A549 (cell line): ENCODE measurements around the gene SIRT7. TPM values are rescaled to one million over a fixed set of nuclear protein-coding genes. Genes with fewer than 3 reads are reported as not detected.
A peak's percentile ranks its signal among the peaks of the same experiment; 100 is the strongest.

Experiments used
- ATAC-seq, 2 experiments: fragments of 200-7000 bp in 1 of 2; fragments of >200 bp in 1 of 2; cut with Nextera tagmentation in 1 of 2; cut with Tn5 transposase in 1 of 2; 3 replicates each; pipeline versions ENCODE4 v1.8.0 to v1.9.1; 2018 to 2020; ENCODE audit warnings: mild to moderate bottlenecking in 1 of 2, moderate library complexity in 1 of 2
- CTCF ChIA-PET: fragments of 300-600 bp; sonication (Branson Sonifier 250); formaldehyde crosslinking; extraction: SDS; loops from one replicate; lab custom pipeline; 2021; ENCODE audit warnings: antibody characterized with exemption, inconsistent platforms; lab: Yijun Ruan, JAX
- POLR2A ChIA-PET: fragments of 350-600 bp; formaldehyde crosslinking; extraction: SDS; loops from one replicate; lab custom pipeline; 2021; ENCODE audit warnings: antibody characterized with exemption, inconsistent platforms; lab: Yijun Ruan, JAX
- DNase-seq, 2 experiments: peaks; one replicate each; pipeline versions ENCODE4 v3.0.0 to v3.0.0-alpha.2; 2011 to 2016; ENCODE audit warnings: low read depth in 1 of 2, low spot score in 1 of 2
- FAIRE-seq: peaks from 2 replicates; lab custom pipeline; 2011; peaks lifted over from hg19 to GRCh38; lab: Jason Lieb, UNC
- H3K27ac ChIP-seq, 2 experiments: fragments of >200 bp; sonication (Bioruptor Twin); formaldehyde crosslinking; 3 replicates each; pipeline ENCODE4 v1.5.1; 2016 to 2017
- H3K4me1 ChIP-seq: fragments of >200 bp; sonication (Bioruptor Twin); formaldehyde crosslinking; 3 replicates; pipeline ENCODE4 v1.6.1; 2016
- H3K4me2 ChIP-seq: fragments of >200 bp; sonication (Bioruptor Twin); formaldehyde crosslinking; 3 replicates; pipeline ENCODE4 v1.6.1; 2016
- H3K4me3 ChIP-seq: fragments of >200 bp; sonication (Bioruptor Twin); formaldehyde crosslinking; 3 replicates; pipeline ENCODE4 v1.5.1; 2016
- H3K9me3 ChIP-seq: fragments of >200 bp; sonication (Bioruptor Twin); formaldehyde crosslinking; 3 replicates; pipeline ENCODE4 v1.6.1; 2016
- CHD4 ChIP-seq: fragments of 200-600 bp; sonication (generic); IDR thresholded peaks from 2 replicates; pipeline ENCODE4 v1.6.1; 2016; ENCODE audit warnings: antibody characterized with exemption, mild to moderate bottlenecking, borderline replicate concordance
- CTCF ChIP-seq: fragments of >200 bp; sonication (Bioruptor Twin); formaldehyde crosslinking; IDR thresholded peaks from 3 replicates; pipeline ENCODE4 v1.5.1; 2016
- HMGXB4 ChIP-seq: fragments of 250-450 bp; sonication (Bioruptor Pico); IDR thresholded peaks from 2 replicates; pipeline ENCODE4 v1.5.0; 2021; ENCODE audit warnings: mild to moderate bottlenecking, moderate library complexity, borderline replicate concordance
- HOXB13 ChIP-seq: fragments of 250-450 bp; sonication (Bioruptor Pico); IDR thresholded peaks from 2 replicates; pipeline ENCODE4 v1.5.0; 2020; ENCODE audit warnings: low read depth, mild to moderate bottlenecking, moderate library complexity
- HOXB5 ChIP-seq: fragments of 250-450 bp; sonication (Bioruptor Pico); IDR thresholded peaks from 2 replicates; pipeline ENCODE4 v1.5.0; 2020; ENCODE audit warnings: mild to moderate bottlenecking, moderate library complexity
- JUN ChIP-seq, 2 experiments: fragments of >200 bp; sonication (Bioruptor Twin); formaldehyde crosslinking; IDR thresholded peaks; 2 replicates in 1 of 2; 3 replicates in 1 of 2; pipeline ENCODE4 v1.6.1; 2016 to 2017
- MAFK ChIP-seq: fragments of 450-650 bp; IDR thresholded peaks from 2 replicates; pipeline ENCODE4 v1.6.1; 2014; ENCODE audit not compliant: partially characterized antibody
- NR3C1 ChIP-seq: fragments of >200 bp; sonication (Bioruptor Twin); formaldehyde crosslinking; IDR thresholded peaks from 3 replicates; pipeline ENCODE4 v1.6.1; 2017
- PHF8 ChIP-seq: fragments of 200-600 bp; sonication (generic); IDR thresholded peaks from 2 replicates; pipeline ENCODE4 v1.6.1; 2016; ENCODE audit warnings: low read depth, mild to moderate bottlenecking, antibody characterized with exemption, moderate library complexity, borderline replicate concordance
- RAD21 ChIP-seq, 2 experiments: fragments of >200 bp in 1 of 2; sonication (Bioruptor Twin) in 1 of 2; formaldehyde crosslinking in 1 of 2; IDR thresholded peaks in 1 of 2; conservative IDR thresholded peaks in 1 of 2; 2 replicates in 1 of 2; 3 replicates in 1 of 2; pipeline ENCODE4 v1.6.1; 2012 to 2018; ENCODE audit warnings: inconsistent platforms in 1 of 2
- RNF2 ChIP-seq: fragments of 200-600 bp; sonication (generic); IDR thresholded peaks from 2 replicates; pipeline ENCODE4 v1.6.1; 2016; ENCODE audit warnings: low read depth, mild to moderate bottlenecking, antibody characterized with exemption, moderate library complexity, borderline replicate concordance
- SMC3 ChIP-seq: fragments of >200 bp; sonication (Bioruptor Twin); formaldehyde crosslinking; IDR thresholded peaks from 3 replicates; pipeline ENCODE4 v1.6.1; 2018; ENCODE audit warnings: inconsistent platforms
- ZC3H11A ChIP-seq: fragments of 450-650 bp; IDR thresholded peaks from 2 replicates; pipeline ENCODE4 v1.6.1; 2014; ENCODE audit warnings: antibody characterized with exemption, mild to moderate bottlenecking
- WGBS: methylation state at CpG from one replicate; pipeline ENCODE4 v1.1.6; 2017; ENCODE audit errors: missing lambda C conversion rate; 5-methylcytosine and 5-hydroxymethylcytosine counted together
- polyA plus RNA-seq, 4 experiments: library from polyadenylated mRNA; depleted of rRNA in 3 of 4; stranded (reverse); fragments of >200 nt; fragmentation: RNase III in 1 of 4; extraction: RNeasy Plus Mini Kit Qiagen cat#74134 plus additional on column Dnase treatment in 1 of 4; gene quantifications; 2 replicates in 3 of 4; 3 replicates in 1 of 4; pipeline ENCODE4 v1.2.3, GENCODE V29; 2011 to 2017
- TF ChIP-seq, protein P1 (sequence below): IDR thresholded peaks from 2 replicates; pipeline ENCODE4 v1.6.1; 2012; ENCODE audit warnings: low read depth, borderline replicate concordance
- TF ChIP-seq, protein P2 (sequence below): IDR thresholded peaks from 2 replicates; pipeline ENCODE4 v1.6.1; 2012

SIRT7 gene
- polyA plus RNA-seq, 2 of the 4 experiments (the other 2 are of a cell fraction): 9.8 to 35.2 TPM

DNA sequence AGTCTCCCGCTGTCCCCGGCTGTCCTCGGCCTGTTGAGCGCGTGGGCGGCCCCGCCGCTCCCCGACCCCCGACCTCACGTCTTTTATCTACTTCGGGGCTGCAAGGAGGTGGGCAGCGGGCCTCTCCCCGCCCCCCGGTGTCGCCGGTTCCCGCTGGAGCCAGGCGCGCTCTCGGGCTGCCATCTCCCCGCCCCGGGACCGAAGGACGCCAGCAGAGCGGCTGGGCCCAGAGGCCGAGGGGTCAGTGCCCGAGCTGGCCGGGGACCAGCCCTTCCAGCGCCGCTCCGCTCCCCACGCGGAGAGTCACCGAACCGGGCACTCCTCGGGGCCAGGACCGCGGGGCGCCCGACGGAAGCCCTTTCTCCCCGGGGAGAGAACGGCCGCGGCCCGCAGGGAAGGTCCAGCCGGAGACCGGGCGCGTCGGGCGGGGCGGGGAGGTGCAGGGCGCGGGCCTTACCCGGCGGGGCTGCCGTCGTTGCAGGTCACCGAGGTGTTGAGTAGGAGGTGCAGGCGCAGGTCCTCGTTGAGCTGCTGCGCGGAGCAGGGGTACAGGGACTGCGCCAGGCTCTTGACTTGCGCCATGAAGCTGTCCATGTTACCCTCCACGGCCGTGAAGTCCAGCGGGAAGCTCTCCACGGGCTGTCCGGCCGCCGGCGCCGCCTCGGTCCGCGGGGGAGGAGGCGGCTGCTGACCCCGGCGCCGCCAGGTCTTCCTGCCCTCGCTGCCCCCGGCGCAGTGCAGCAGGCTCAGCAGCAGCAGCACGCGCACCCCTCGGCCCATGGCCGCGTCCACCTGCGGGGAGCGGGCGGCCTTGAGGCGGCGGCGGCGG lies 42.4 kb upstream of the SIRT7 start:
- peak; percentile 3 to 24; a peak in 2 of 6 replicates for ATAC-seq
- Histone ChIP-seq H3K4me3 (peak overlapping the region; percentile 52), H3K4me2 (peak overlapping the region; percentile 94), H3K4me1 (peaks cover 19% of the 10 kb centered on the region; the same call in 1 of the 3 replicates), H3K9me3 (no peaks in the 10 kb centered on the region; the same call in 2 of the 3 replicates), H3K27ac (peak overlapping the region; percentile 60 to 89)
- ChIA-PET CTCF (interaction anchor here (0.8 to 10.9 kb wide), 50 partner anchors 8 to 599 kb away, joined by 3 to 794 read pairs (median 6); partner anchors contain the start of genes ASPSCR1, CENPX, DCXR and DUS1L), POLR2A (interaction anchor here (0.7 to 2.2 kb wide), 8 partner anchors 17 to 138 kb away, joined by 3 to 8 read pairs (median 4); partner anchors contain the start of genes ASPSCR1, CENPX, DCXR and FASN)
- peak in 1 of 2 experiments; percentile 53 for DNase-seq
- 16% methylated on average over 19 of the region's 98 CpGs for WGBS
- no peak for FAIRE-seq
- TF ChIP-seq HOXB5: no peak
- TF ChIP-seq PHF8: no peak
- TF ChIP-seq NR3C1: no peak
- no peak for TF ChIP-seq SMC3
- TF ChIP-seq CHD4: no peak
- peak; percentile 88; the same call in 1 of the 2 replicates for TF ChIP-seq RNF2

DNA sequence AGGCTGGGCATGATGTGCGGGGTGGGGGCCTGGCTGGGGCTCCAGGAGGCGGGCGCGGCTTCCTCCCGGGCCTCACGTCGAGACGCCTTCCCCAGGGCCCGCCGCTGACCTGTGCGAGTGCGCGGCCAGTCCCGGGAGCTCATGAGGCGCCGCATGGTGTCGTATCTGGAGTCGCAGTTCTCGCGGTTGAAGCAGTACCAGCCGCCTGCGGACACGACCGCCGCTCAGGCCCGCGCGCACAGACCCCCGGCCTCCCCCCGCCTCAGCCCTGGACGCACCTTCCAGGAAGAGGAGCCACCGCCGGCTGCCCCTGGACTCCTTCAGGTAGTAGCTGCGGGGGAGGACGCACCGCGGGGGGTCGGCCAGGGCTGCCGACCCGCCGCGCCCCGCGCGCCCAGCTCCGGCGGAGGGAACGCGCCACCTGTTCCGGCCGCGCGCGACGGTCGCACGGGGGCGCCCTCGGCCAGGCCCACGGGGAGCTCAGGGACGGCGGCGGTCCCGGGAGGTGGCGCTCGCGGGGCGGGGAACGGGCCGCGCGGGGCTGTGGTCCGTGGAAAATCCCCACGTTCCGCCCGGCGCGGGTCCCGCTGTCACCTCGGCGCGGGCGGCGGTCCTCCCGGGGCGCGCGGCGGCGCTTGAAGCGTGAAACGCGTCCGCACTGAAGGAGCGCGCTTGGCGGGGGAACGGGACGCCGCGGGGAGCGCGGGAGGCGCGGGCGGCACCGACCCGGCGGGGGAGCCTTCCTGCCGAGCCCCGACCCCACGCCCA lies 41.6 kb upstream of the SIRT7 start:
- no peak for FAIRE-seq
- POLR2A ChIA-PET: interaction anchor here (0.7 to 2.2 kb wide), 7 partner anchors 17 to 78 kb away, joined by 3 to 8 read pairs (median 3); partner anchors contain the start of genes ASPSCR1, CENPX, DCXR and LRRC45
- Histone ChIP-seq H3K27ac (peak overlapping the region; percentile 60 to 89), H3K4me1 (peaks cover 19% of the 10 kb centered on the region; the same call in 1 of the 3 replicates), H3K4me2 (peak overlapping the region; percentile 94), H3K9me3 (no peaks in the 10 kb centered on the region; the same call in 2 of the 3 replicates), H3K4me3 (peak overlapping the region; percentile 52)
- CTCF ChIA-PET: interaction anchor here (0.6 to 10.9 kb wide), 57 partner anchors 9 to 600 kb away, joined by 3 to 794 read pairs (median 5); partner anchors contain the start of genes ASPSCR1, CENPX, DCXR and DUS1L
- ATAC-seq: peak; percentile 54 to 77
- peak; percentile 55 to 65 for DNase-seq
- WGBS: 14% methylated on average over 59 of the region's 112 CpGs
- TF ChIP-seq, protein P1, sequence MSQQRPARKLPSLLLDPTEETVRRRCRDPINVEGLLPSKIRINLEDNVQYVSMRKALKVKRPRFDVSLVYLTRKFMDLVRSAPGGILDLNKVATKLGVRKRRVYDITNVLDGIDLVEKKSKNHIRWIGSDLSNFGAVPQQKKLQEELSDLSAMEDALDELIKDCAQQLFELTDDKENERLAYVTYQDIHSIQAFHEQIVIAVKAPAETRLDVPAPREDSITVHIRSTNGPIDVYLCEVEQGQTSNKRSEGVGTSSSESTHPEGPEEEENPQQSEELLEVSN: peak; percentile 55; the same call in 1 of the 2 replicates
- peak; percentile 6; the same call in 1 of the 2 replicates for TF ChIP-seq PHF8
- no peak for TF ChIP-seq HOXB13 (CRISPR knock-in tag)
- peak; percentile 100 for TF ChIP-seq SMC3
- TF ChIP-seq CTCF: peak; percentile 100
- no peak for TF ChIP-seq HMGXB4
- TF ChIP-seq, protein P2, sequence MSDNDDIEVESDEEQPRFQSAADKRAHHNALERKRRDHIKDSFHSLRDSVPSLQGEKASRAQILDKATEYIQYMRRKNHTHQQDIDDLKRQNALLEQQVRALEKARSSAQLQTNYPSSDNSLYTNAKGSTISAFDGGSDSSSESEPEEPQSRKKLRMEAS: peak; percentile 80; the same call in 1 of the 2 replicates
- no peak for TF ChIP-seq MAFK
- TF ChIP-seq JUN (IDR thresholded peaks at IDR 0.05): 0 out of 5 replicates have a peak, but pooled peaks of 1 of the 2 experiments have one; percentile 47
- no peak for TF ChIP-seq ZC3H11A
- peak; percentile 85 to 100 for TF ChIP-seq RAD21 (conservative IDR thresholded peaks at IDR 0.05 in 1 of 2, IDR thresholded peaks at IDR 0.05 in 1 of 2)
